ENCODE measurements around the gene DNAH1.

DNA sequence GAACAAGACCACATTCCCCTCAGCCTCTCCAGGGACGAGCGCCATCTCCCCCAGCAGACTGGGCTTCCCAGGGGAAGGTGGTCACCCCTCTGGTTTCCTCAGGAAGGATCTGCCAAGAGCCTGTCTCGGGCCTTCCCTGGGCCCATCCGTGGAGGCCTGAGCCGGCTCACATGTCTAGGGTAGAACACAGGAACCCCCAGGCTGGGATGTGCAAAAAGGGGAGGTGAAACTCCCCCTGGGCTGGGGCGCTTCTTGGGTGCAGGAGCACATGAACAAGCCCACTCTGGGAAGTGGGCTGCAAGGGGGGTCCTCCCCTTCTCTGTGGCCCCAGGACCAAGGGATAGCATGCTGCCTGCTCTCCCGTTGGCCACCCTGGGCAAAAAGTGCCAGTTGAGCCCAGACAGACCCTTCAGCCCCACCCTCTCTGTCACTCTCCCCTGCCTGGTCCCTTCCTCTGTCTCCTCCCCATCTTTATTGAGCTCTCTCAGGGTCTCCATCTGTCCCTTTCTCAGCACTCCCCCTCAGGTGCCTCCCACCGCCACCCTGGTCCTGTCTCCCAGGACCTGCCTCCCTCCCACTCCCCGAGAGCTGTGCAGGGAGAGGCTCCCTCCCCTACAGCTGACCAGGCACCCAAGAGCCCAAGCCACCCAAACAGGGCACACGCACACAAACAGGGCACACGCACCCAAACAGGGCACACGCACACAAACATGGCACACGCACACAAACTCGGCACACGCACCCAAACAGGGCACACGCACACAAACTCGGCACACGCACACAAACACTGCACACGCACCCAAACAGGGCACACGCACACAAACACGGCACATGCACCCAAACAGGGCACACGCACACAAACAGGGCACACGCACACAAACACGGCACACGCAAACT lies 127.9 kb downstream of the DNAH1 start:
- TF ChIP-seq CREB1 (IDR thresholded peaks at IDR 0.05; ENCODE audit: low read depth) (no peak), EP300 (IDR thresholded peaks at IDR 0.05; ENCODE audit: borderline replicate concordance) (no peak), RAD21 (IDR thresholded peaks at IDR 0.05; ENCODE audit: low read depth) (no peak), CEBPB (IDR thresholded peaks at IDR 0.05) (no peak)

Measured in Ishikawa (cell line).